Ishikawa (cell line): Measurements from ENCODE around the gene RAB5IF.

Experiments used
- REST ChIP-seq: IDR thresholded peaks from 2 replicates; pipeline ENCODE4 v1.6.1; 2012; ENCODE audit warnings: low read depth, mild to moderate bottlenecking
- TAF1 ChIP-seq: IDR thresholded peaks from 2 replicates; pipeline ENCODE4 v1.6.1; 2012; ENCODE audit warnings: low read depth, mild to moderate bottlenecking
- YY1 ChIP-seq: IDR thresholded peaks from 2 replicates; pipeline ENCODE4 v1.6.1; 2012; ENCODE audit warnings: low read depth

- TF ChIP-seq TAF1 (no peak), REST (no peak), YY1 (no peak)
Observed at GRCh38 chr20:36656733-36657132, 51.2 kb downstream of the RAB5IF start.
